Liver (tissue), 3 donors: ENCODE measurements around the gene ZNG1A.
"Not testable (repeated sequence)": the region's sequence is repeated elsewhere in the genome, so short reads cannot be mapped to it uniquely, and the experiment has no call there.

Experiments used
- ATF3 ChIP-seq: IDR thresholded peaks from 2 replicates; pipeline ENCODE4 v1.6.1; 2016; ENCODE audit warnings: antibody characterized with exemption
- CTCF ChIP-seq: fragments of 150-350 bp; IDR thresholded peaks from 2 replicates; pipeline ENCODE4 v1.5.1; 2017; ENCODE audit warnings: improper control_type of control experiment, low read depth, low read length; ENCODE audit not compliant: missing input control
- FOXA1 ChIP-seq: IDR thresholded peaks from 2 replicates; pipeline ENCODE4 v1.6.1; 2016; ENCODE audit warnings: antibody characterized with exemption
- JUND ChIP-seq, 2 donors: IDR thresholded peaks; 2 replicates each; pipeline ENCODE4 v1.6.1; 2016; ENCODE audit warnings: antibody characterized with exemption in 2 of 2
- NR2F2 ChIP-seq: IDR thresholded peaks from 2 replicates; pipeline ENCODE4 v1.6.1; 2016; ENCODE audit warnings: antibody characterized with exemption
- RXRA ChIP-seq, 2 donors: IDR thresholded peaks; 2 replicates each; pipeline ENCODE4 v1.6.1; 2017 to 2018; ENCODE audit warnings: antibody characterized with exemption in 2 of 2, mild to moderate bottlenecking in 1 of 2
- TF ChIP-seq, protein P1 (sequence below): IDR thresholded peaks from 2 replicates; pipeline ENCODE4 v1.6.1; 2016; ENCODE audit warnings: antibody characterized with exemption, mild to moderate bottlenecking
- donor health status: healthy.
- donor health status: healthy.

- not testable (repeated sequence) for TF ChIP-seq CTCF; RXRA (IDR thresholded peaks at IDR 0.05); JUND (IDR thresholded peaks at IDR 0.05); NR2F2; FOXA1; ATF3
- TF ChIP-seq, protein P1, sequence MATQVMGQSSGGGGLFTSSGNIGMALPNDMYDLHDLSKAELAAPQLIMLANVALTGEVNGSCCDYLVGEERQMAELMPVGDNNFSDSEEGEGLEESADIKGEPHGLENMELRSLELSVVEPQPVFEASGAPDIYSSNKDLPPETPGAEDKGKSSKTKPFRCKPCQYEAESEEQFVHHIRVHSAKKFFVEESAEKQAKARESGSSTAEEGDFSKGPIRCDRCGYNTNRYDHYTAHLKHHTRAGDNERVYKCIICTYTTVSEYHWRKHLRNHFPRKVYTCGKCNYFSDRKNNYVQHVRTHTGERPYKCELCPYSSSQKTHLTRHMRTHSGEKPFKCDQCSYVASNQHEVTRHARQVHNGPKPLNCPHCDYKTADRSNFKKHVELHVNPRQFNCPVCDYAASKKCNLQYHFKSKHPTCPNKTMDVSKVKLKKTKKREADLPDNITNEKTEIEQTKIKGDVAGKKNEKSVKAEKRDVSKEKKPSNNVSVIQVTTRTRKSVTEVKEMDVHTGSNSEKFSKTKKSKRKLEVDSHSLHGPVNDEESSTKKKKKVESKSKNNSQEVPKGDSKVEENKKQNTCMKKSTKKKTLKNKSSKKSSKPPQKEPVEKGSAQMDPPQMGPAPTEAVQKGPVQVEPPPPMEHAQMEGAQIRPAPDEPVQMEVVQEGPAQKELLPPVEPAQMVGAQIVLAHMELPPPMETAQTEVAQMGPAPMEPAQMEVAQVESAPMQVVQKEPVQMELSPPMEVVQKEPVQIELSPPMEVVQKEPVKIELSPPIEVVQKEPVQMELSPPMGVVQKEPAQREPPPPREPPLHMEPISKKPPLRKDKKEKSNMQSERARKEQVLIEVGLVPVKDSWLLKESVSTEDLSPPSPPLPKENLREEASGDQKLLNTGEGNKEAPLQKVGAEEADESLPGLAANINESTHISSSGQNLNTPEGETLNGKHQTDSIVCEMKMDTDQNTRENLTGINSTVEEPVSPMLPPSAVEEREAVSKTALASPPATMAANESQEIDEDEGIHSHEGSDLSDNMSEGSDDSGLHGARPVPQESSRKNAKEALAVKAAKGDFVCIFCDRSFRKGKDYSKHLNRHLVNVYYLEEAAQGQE: not testable (repeated sequence)
Measured at GRCh38 chr9:94992-95391, 83.9 kb downstream of the ZNG1A start.
